GM18909 (cell line): ENCODE results near the gene OR12D1.

Experiments used
- ATAC-seq: cut with Tn5 transposase; IDR thresholded peaks from one replicate; pipeline ENCODE4 v1.9.1; 2021; ENCODE audit warnings: mild to moderate bottlenecking; ENCODE audit not compliant: unreplicated experiment, poor library complexity

Gene OR12D1

GRCh38 chr6:29462022-29462421 lies 47.3 kb downstream of the OR12D1 start:
- ATAC-seq, result no peak

GRCh38 chr6:29465279-29465678 lies 50.6 kb downstream of the OR12D1 start:
- no peak for ATAC-seq

GRCh38 chr6:29465801-29466200 lies 51.1 kb downstream of the OR12D1 start:
- ATAC-seq, result no peak

GRCh38 chr6:29466241-29466640 lies 51.5 kb downstream of the OR12D1 start:
- no peak for ATAC-seq
